DLD1 (cell line): Measurements from ENCODE around the gene VCX2.
"Not testable (repeated sequence)": the region's sequence is repeated elsewhere in the genome, so short reads cannot be mapped to it uniquely, and the experiment has no call there.

ENCODE experiments used
- in situ Hi-C: cut with HindIII; loops from 2 replicates; pipeline ENCODE4 v1.10.0; 2017; ENCODE audit warnings: low sequenced_read_pairs

VCX2 gene

DNA sequence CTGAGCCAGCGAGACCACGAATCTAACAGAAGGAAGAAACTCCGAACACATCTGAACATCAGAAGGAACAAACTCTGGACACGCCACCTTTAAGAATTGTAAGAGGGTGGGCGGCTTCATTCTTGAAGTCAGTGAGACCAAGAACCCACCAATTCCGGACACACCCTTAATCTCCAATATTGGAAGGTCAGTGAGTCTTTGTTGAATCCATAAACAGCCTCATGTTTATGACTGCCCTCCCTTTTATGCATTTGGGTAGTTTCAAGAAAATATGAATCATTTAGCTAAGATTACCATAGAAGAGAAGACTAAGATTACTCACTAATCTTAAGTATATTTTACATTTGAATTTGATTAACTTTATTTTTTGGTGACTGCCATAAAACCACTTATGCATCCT is 48.5 kb downstream of the VCX2 start:
- in situ Hi-C loops, result no loop called here

DNA sequence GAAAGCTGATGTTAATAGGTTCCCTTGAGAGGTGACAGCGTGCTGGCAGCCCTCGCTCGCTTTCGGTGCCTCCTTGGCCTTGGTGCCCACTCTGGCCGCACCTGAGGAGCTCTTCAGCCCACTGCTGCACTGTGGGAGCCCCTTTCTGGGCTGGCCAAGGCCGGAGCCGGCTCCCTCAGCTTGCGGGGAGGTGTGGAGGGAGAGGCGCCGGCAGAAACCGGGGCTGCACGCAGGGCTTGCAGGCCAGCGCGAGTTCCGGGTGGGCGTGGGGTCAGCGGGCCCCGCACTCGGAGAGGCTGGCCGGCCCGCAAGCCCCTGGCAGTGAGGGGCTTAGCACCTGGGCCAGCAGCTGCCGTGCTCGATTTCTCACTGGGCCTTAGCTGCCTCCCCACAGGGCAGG is 49.7 kb downstream of the VCX2 start:
- in situ Hi-C loops, result not testable (repeated sequence)
